CD8-positive, alpha-beta memory T cell (primary cell): ENCODE measurements around the gene TFB1M. TPM values are rescaled to one million over a fixed set of nuclear protein-coding genes. Genes with fewer than 3 reads are reported as not detected.
A peak's percentile ranks its signal among the peaks of the same experiment; 100 is the strongest.

Source experiments
- CTCF ChIA-PET: fragments of 350-600 bp; sonication (Branson Sonifier 250); formaldehyde crosslinking; loops from one replicate; lab custom pipeline; 2021; ENCODE audit warnings: antibody characterized with exemption; lab: Charles Lee
- POLR2A ChIA-PET: fragments of 350-600 bp; sonication (Branson Sonifier 250); formaldehyde crosslinking; loops from one replicate; lab custom pipeline; 2021; ENCODE audit warnings: antibody characterized with exemption; lab: Charles Lee
- DNase-seq, 5 donors: peaks; one replicate each; pipeline versions ENCODE4 v3.0.0 to v3.0.0-alpha.2; 2020 to 2022; ENCODE audit warnings: mixed read lengths in 1 of 5
- H3K27ac ChIP-seq: one replicate; pipeline ENCODE4 v1.7.0; 2013; ENCODE audit warnings: low read depth, mild to moderate bottlenecking, low read length, moderate library complexity
- H3K27me3 ChIP-seq: 2 replicates; pipeline ENCODE4 v1.7.0; 2013; ENCODE audit warnings: low read length, mild to moderate bottlenecking; ENCODE audit not compliant: insufficient read depth, poor library complexity, severe bottlenecking
- H3K36me3 ChIP-seq: 2 replicates; pipeline ENCODE4 v1.7.0; 2013; ENCODE audit warnings: mild to moderate bottlenecking, low read length, moderate library complexity; ENCODE audit not compliant: insufficient read depth
- H3K4me1 ChIP-seq: 2 replicates; pipeline ENCODE4 v1.7.0; 2013; ENCODE audit warnings: mild to moderate bottlenecking, low read length, moderate library complexity; ENCODE audit not compliant: insufficient read depth
- H3K4me3 ChIP-seq: 2 replicates; pipeline ENCODE4 v1.7.0; 2013; ENCODE audit warnings: mild to moderate bottlenecking, low read length
- H3K9me3 ChIP-seq: 2 replicates; pipeline ENCODE4 v1.7.0; 2013; ENCODE audit warnings: mild to moderate bottlenecking, low read length
- H3K27ac Mint-ChIP-seq, 8 donors: one replicate each; pipeline ENCODE4 v1.8.0; 2020 to 2021; ENCODE audit warnings: mixed read lengths in 8 of 8, mild to moderate bottlenecking in 6 of 8, inconsistent platforms in 3 of 8, moderate library complexity in 3 of 8
- H3K27me3 Mint-ChIP-seq, 2 donors: one replicate each; pipeline ENCODE4 v1.8.0; 2020 to 2021; ENCODE audit warnings: mixed read lengths in 2 of 2, mild to moderate bottlenecking in 1 of 2, moderate library complexity in 1 of 2
- H3K36me3 Mint-ChIP-seq, 3 donors: one replicate each; pipeline ENCODE4 v1.8.0; 2020 to 2021; ENCODE audit warnings: mixed read lengths in 3 of 3, inconsistent platforms in 1 of 3, mild to moderate bottlenecking in 1 of 3
- H3K4me1 Mint-ChIP-seq, 3 donors: one replicate each; pipeline ENCODE4 v1.8.0; 2020 to 2021; ENCODE audit warnings: mixed read lengths in 3 of 3, inconsistent platforms in 1 of 3, mild to moderate bottlenecking in 1 of 3
- H3K4me3 Mint-ChIP-seq, 7 donors: one replicate each; pipeline ENCODE4 v1.8.0; 2020 to 2021; ENCODE audit warnings: mixed read lengths in 7 of 7, mild to moderate bottlenecking in 6 of 7, moderate library complexity in 4 of 7, inconsistent platforms in 2 of 7
- H3K9me3 Mint-ChIP-seq, 5 donors: one replicate each; pipeline ENCODE4 v1.8.0; 2020 to 2022; ENCODE audit warnings: mixed read lengths in 5 of 5, mild to moderate bottlenecking in 3 of 5, moderate library complexity in 2 of 5, inconsistent platforms in 1 of 5
- polyA plus RNA-seq: library from polyadenylated mRNA; unstranded; fragments of 300-500 nt; fragmentation: Illumina TruSeq; gene quantifications from one replicate; pipeline ENCODE4 v1.2.3, GENCODE V29; 2021
- total RNA-seq, 2 experiments: library from RNA; stranded (reverse); gene quantifications; one replicate each; pipeline ENCODE4 v1.2.3, GENCODE V29; 2021

Gene TFB1M
- total and polyA plus RNA-seq, 3 experiments from 2014 or later = 13.2 to 40.8 (median 37.7) TPM

DNA sequence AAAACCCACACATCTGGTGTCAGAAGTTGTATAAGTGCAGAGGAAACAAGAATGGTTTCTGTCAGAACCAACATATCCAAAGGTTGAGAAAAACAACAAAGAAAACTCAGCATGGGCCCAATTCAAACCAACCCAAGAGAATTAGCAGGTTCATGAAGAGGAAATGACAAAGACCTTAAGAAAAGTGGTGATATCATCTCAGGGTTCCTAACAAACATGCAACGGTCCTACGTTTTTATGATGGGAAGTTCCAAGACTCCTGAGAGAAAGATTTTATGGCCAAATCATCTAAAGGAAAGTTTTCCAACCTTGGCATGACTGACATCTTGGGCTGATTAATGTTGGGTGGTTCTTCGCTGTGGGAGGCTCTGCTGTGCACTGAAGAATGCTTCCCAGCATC, 23.0 kb downstream of the TFB1M start:
- Mint-ChIP-seq H3K9me3 (no peaks in the 10 kb centered on the region), H3K27me3 (no peaks in the 10 kb centered on the region), H3K36me3 (peaks cover 0 to 74% (median 19%) of the 10 kb centered on the region in 3 donors), H3K4me1 (peaks cover 11 to 21% (median 12%) of the 10 kb centered on the region in 3 donors), H3K4me3 (no peak overlapping the region), H3K27ac (peak overlapping the region in 1 of 8 donors; percentile 39)
- H3K27me3 ChIP-seq = no peaks in the 10 kb centered on the region
- DNase-seq = no peak
- POLR2A ChIA-PET = no interaction called here
- no peak overlapping the region for H3K27ac ChIP-seq
- H3K4me1 ChIP-seq = no peaks in the 10 kb centered on the region
- no peaks in the 10 kb centered on the region for H3K9me3 ChIP-seq
- H3K4me3 ChIP-seq = no peak overlapping the region
- H3K36me3 ChIP-seq = peaks cover 21% of the 10 kb centered on the region
- CTCF ChIA-PET = no interaction called here

GRCh38 chr6:155290491-155290890, 23.8 kb downstream of the TFB1M start:
- Histone ChIP-seq H3K36me3 (peaks cover 21% of the 10 kb centered on the region), H3K27me3 (no peaks in the 10 kb centered on the region), H3K9me3 (no peaks in the 10 kb centered on the region), H3K27ac (no peak overlapping the region), H3K4me1 (no peaks in the 10 kb centered on the region), H3K4me3 (no peak overlapping the region)
- DNase-seq = no peak
- Mint-ChIP-seq H3K27ac (no peak overlapping the region), H3K4me1 (peaks cover 11 to 21% (median 15%) of the 10 kb centered on the region in 3 donors), H3K27me3 (no peaks in the 10 kb centered on the region), H3K9me3 (no peaks in the 10 kb centered on the region), H3K36me3 (peaks cover 0 to 70% (median 19%) of the 10 kb centered on the region in 3 donors), H3K4me3 (no peak overlapping the region)
- CTCF ChIA-PET = no interaction called here
- POLR2A ChIA-PET = no interaction called here

GRCh38 chr6:155287762-155288161, 26.5 kb downstream of the TFB1M start:
- DNase-seq = no peak
- H3K36me3 Mint-ChIP-seq = peaks cover 0 to 75% (median 16%) of the 10 kb centered on the region in 3 donors
- H3K27me3 Mint-ChIP-seq = no peaks in the 10 kb centered on the region
- no peak overlapping the region for H3K27ac ChIP-seq
- POLR2A ChIA-PET = no interaction called here
- no peaks in the 10 kb centered on the region for H3K27me3 ChIP-seq
- no peaks in the 10 kb centered on the region for H3K9me3 Mint-ChIP-seq
- no peaks in the 10 kb centered on the region for H3K9me3 ChIP-seq
- H3K4me1 ChIP-seq = no peaks in the 10 kb centered on the region
- peaks cover 33% of the 10 kb centered on the region for H3K36me3 ChIP-seq
- H3K4me3 ChIP-seq = no peak overlapping the region
- H3K4me1 Mint-ChIP-seq = peaks cover 9 to 15% (median 13%) of the 10 kb centered on the region in 3 donors
- no peak overlapping the region for H3K27ac Mint-ChIP-seq
- CTCF ChIA-PET = no interaction called here
- no peak overlapping the region for H3K4me3 Mint-ChIP-seq

- ChIA-PET CTCF (no interaction called here), POLR2A (no interaction called here)
- DNase-seq = no peak
- H3K27ac ChIP-seq = no peak overlapping the region
- no peak overlapping the region for H3K4me3 Mint-ChIP-seq
- no peaks in the 10 kb centered on the region for H3K27me3 Mint-ChIP-seq
- H3K9me3 ChIP-seq = no peaks in the 10 kb centered on the region
- H3K4me1 Mint-ChIP-seq = peaks cover 3 to 15% (median 13%) of the 10 kb centered on the region in 3 donors
- H3K4me1 ChIP-seq = no peaks in the 10 kb centered on the region
- H3K27me3 ChIP-seq = no peaks in the 10 kb centered on the region
- peaks cover 25% of the 10 kb centered on the region for H3K36me3 ChIP-seq
- H3K27ac Mint-ChIP-seq = peak overlapping the region in 1 of 8 donors; percentile 32
- peaks cover 6 to 73% (median 20%) of the 10 kb centered on the region in 3 donors for H3K36me3 Mint-ChIP-seq
- H3K4me3 ChIP-seq = no peak overlapping the region
- no peaks in the 10 kb centered on the region for H3K9me3 Mint-ChIP-seq
Observed at GRCh38 chr6:155284775-155285174, 29.5 kb downstream of the TFB1M start.

DNA sequence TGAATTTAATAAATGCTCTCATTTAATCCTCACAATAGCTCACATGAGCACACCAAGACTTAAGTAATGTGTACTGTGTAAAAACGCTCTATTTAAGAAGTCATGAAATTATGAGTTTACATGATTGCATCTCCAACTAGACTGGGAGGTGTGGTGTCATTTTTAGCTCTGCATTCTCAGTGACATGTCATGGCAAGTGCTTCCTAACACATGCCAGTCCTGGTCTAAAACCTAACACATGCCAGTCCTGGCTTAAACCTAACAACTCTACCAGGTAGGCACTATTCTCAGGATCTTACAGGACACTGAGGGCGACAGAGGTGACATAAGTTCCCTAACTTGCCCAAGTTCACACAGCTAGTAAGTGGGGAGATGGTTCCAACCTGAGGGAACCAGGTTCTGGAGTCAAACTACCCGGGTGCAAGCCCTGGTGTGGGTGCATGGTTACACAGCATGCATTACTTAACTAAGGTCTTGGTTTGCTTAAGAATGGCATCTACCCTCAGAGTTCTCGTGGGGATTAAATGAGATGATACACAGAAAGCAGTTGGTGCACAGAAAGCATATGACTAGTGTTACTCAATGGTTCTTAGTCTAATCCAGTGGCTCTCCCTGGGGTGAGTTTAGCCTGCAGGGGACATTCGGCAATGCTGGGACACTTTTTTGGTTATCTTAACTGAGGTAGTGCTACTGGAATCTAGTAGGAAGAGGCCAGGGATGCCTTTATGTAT, 35.8 kb downstream of the TFB1M start:
- no peaks in the 10 kb centered on the region for H3K27me3 ChIP-seq
- no peaks in the 10 kb centered on the region for H3K4me1 ChIP-seq
- Mint-ChIP-seq H3K4me1 (peaks cover 17 to 25% (median 18%) of the 10 kb centered on the region in 3 donors), H3K27me3 (no peaks in the 10 kb centered on the region), H3K27ac (peak overlapping the region in 3 of 8 donors; percentile 18 to 37 (median 22)), H3K4me3 (no peak overlapping the region), H3K36me3 (peaks cover 6 to 73% (median 19%) of the 10 kb centered on the region in 3 donors), H3K9me3 (no peaks in the 10 kb centered on the region)
- H3K27ac ChIP-seq = no peak overlapping the region
- no peaks in the 10 kb centered on the region for H3K9me3 ChIP-seq
- ChIA-PET CTCF (interaction anchor here (1.4 kb wide), 1 partner anchor 9 kb away, joined by 3 read pairs; no protein-coding TSS in a partner anchor), POLR2A (no interaction called here)
- DNase-seq = no peak
- peaks cover 7% of the 10 kb centered on the region for H3K36me3 ChIP-seq
- no peak overlapping the region for H3K4me3 ChIP-seq

- H3K4me1 Mint-ChIP-seq = peaks cover 20 to 25% (median 23%) of the 10 kb centered on the region in 3 donors
- H3K4me3 Mint-ChIP-seq = no peak overlapping the region
- no peaks in the 10 kb centered on the region for H3K27me3 ChIP-seq
- DNase-seq = no peak
- H3K36me3 ChIP-seq = peaks cover 7% of the 10 kb centered on the region
- ChIA-PET CTCF (interaction anchor here (1.0 to 1.8 kb wide), 2 partner anchors 9 to 12 kb away, joined by 3 to 4 read pairs; partner anchors contain the start of gene CLDN20), POLR2A (no interaction called here)
- H3K9me3 Mint-ChIP-seq = no peaks in the 10 kb centered on the region
- H3K27ac Mint-ChIP-seq = peak overlapping the region in 2 of 8 donors; percentile 29 to 46
- no peaks in the 10 kb centered on the region for H3K27me3 Mint-ChIP-seq
- no peaks in the 10 kb centered on the region for H3K4me1 ChIP-seq
- H3K27ac ChIP-seq = no peak overlapping the region
- no peak overlapping the region for H3K4me3 ChIP-seq
- H3K9me3 ChIP-seq = no peaks in the 10 kb centered on the region
- peaks cover 6 to 71% (median 20%) of the 10 kb centered on the region in 3 donors for H3K36me3 Mint-ChIP-seq
Observed at GRCh38 chr6:155276638-155277037, 37.6 kb downstream of the TFB1M start.

DNA sequence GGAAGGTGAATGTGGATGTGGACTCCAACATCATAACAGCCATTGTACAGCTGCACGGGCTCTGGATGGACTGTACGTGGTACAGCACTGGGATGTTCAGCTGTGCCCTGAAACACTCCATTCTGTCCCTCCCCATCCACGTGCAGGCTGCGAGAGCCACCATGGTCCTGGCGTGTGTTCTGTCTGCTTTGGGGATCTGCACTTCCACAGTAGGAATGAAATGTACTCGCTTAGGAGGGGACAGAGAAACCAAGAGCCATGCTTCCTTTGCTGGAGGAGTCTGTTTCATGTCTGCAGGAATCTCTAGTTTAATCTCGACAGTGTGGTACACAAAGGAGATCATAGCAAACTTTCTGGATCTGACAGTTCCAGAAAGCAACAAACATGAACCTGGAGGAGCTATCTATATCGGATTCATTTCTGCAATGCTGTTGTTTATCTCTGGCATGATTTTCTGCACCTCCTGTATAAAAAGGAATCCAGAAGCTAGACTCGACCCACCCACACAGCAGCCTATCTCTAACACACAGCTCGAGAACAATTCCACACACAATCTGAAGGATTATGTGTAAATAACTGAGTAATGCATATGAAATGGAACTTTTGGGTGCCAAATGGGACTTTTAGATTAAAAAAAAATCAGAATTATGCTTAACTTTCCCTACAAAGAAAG, 38.3 kb downstream of the TFB1M start:
- CTCF ChIA-PET = interaction anchor here (1.0 to 1.8 kb wide), 2 partner anchors 9 to 11 kb away, joined by 3 to 4 read pairs; partner anchors contain the start of gene CLDN20
- POLR2A ChIA-PET = no interaction called here
- Mint-ChIP-seq H3K27me3 (no peaks in the 10 kb centered on the region), H3K4me3 (no peak overlapping the region), H3K27ac (peak overlapping the region in 1 of 8 donors; percentile 14), H3K4me1 (peaks cover 20 to 25% (median 23%) of the 10 kb centered on the region in 3 donors), H3K36me3 (peaks cover 6 to 66% (median 20%) of the 10 kb centered on the region in 3 donors), H3K9me3 (no peaks in the 10 kb centered on the region)
- Histone ChIP-seq H3K4me1 (no peaks in the 10 kb centered on the region), H3K27ac (no peak overlapping the region), H3K4me3 (no peak overlapping the region), H3K36me3 (peaks cover 7% of the 10 kb centered on the region), H3K9me3 (no peaks in the 10 kb centered on the region), H3K27me3 (no peaks in the 10 kb centered on the region)
- DNase-seq = no peak

DNA sequence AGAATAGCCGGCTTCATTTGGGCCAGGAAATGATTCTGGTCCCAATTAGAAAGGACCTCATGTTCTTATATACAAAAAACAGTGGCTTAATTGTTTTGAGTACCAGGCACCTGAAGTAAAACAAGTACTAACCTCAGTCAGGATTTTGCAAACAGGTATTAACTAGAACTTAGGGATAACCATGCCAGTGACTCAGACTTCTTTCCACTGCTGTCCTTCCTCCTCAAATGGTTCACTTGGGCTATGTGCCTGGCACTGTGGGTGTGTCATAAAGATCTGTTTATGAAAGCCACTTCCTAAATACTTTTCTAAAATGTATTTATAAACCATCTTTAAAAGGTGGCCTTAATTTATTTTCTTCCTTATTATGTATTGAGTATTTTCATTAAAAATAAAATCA, 39.8 kb downstream of the TFB1M start:
- ChIA-PET CTCF (no interaction called here), POLR2A (no interaction called here)
- H3K27me3 ChIP-seq = no peaks in the 10 kb centered on the region
- no peaks in the 10 kb centered on the region for H3K4me1 ChIP-seq
- H3K4me1 Mint-ChIP-seq = peaks cover 14 to 22% (median 20%) of the 10 kb centered on the region in 3 donors
- no peak overlapping the region for H3K27ac Mint-ChIP-seq
- no peak overlapping the region for H3K4me3 Mint-ChIP-seq
- H3K9me3 Mint-ChIP-seq = no peaks in the 10 kb centered on the region
- H3K27ac ChIP-seq = no peak overlapping the region
- H3K36me3 Mint-ChIP-seq = peaks cover 0 to 64% (median 17%) of the 10 kb centered on the region in 3 donors
- DNase-seq = no peak
- H3K4me3 ChIP-seq = no peak overlapping the region
- H3K27me3 Mint-ChIP-seq = no peaks in the 10 kb centered on the region
- peaks cover 7% of the 10 kb centered on the region for H3K36me3 ChIP-seq
- H3K9me3 ChIP-seq = no peaks in the 10 kb centered on the region
